ENCODE measurements around the gene ARPC2. TPM values are rescaled to one million over a fixed set of nuclear protein-coding genes. Genes with fewer than 3 reads are reported as not detected.

Gene ARPC2
- total and polyA plus RNA-seq, 10 of the 15 experiments (the other 5 are each of a cell fraction or from before 2014, with no cell fraction given) = 440 to 980 (median 709) TPM

DNA sequence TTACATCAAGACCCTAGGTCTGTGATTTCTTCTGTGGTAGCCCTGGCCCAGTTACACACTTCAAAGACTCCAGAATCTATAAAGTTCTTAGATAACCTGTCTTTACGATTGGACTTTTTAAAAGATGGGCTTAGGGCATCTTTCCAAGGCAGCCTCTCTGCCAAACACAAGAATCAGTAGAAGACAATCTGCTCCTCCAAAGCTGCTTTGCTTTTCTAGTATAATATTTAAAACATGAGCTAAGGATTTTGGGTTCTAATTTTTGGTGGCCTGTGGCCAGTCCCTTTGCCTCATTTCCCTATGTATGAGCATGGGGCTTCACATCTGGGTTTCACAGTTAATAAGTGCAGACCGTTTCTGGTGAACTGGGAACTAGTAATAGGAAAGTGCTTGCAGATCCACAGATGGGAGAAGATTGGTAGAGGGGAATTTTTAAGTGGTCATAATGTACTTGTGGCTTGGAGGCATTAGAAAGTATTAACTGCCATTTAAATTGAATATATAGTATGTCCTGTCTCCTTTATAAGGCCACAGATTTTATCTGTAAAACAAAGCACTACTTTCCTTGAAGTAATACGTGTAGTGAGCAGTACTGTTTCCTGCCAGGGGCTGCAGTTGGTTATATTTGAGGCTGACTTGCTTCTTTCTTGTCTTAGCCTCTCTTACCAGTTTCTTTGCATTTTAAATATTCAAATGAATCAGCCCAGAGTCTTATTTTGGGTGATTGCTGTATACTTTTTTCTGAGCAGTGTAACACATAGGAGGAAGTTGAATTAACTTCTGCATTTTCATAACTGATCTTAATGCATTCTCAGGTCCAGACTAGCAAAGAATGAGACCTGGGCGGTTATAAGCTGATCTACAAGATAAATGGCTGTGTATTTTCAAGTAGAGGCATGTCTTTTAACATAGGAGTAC, 1.5 kb downstream of the ARPC2 start (continued):
- TF ChIP-seq NRF1 (conservative IDR thresholded peaks at IDR 0.05; ENCODE audit: low read depth, low read length) (no peak), MEF2B (IDR thresholded peaks at IDR 0.05; ENCODE audit: partially characterized antibody, poor library complexity, severe bottlenecking) (peak; percentile 13), POLR2A (IDR thresholded peaks at IDR 0.05; ENCODE audit: low read depth, low read length) (peak; percentile 26; the same call in 1 of the 2 replicates), MYC (IDR thresholded peaks at IDR 0.05; ENCODE audit: insufficient read depth, insufficient read length, insufficient replicate concordance, low read length, severe bottlenecking) (no peak), DPF2 (IDR thresholded peaks at IDR 0.05) (no peak), ZNF207 (IDR thresholded peaks at IDR 0.05; ENCODE audit: borderline replicate concordance) (no peak), CEBPB (IDR thresholded peaks at IDR 0.05; ENCODE audit: borderline replicate concordance in 1 of 2, low read depth in 2 of 2, low read length in 2 of 2) (no peak), MXI1 (IDR thresholded peaks at IDR 0.05; ENCODE audit: low read depth, low read length) (peak; percentile 54; the same call in 1 of the 2 replicates), SMC3 (IDR thresholded peaks at IDR 0.05; ENCODE audit: borderline replicate concordance, low read length) (no peak), TAF1 (IDR thresholded peaks at IDR 0.05; ENCODE audit: borderline replicate concordance, low read depth, low read length) (no peak; the same call in 1 of the 2 replicates), IKZF1 (conservative IDR thresholded peaks at IDR 0.05) (0 out of 2 replicates have a peak, but pooled peaks have one; percentile 9), HCFC1 (IDR thresholded peaks at IDR 0.05; ENCODE audit: low read length) (no peak), MTA2 (IDR thresholded peaks at IDR 0.05; ENCODE audit: low read depth) (peak; percentile 32; the same call in 1 of the 2 replicates), ATF7 (IDR thresholded peaks at IDR 0.05; ENCODE audit: low read depth) (no peak), JUND (IDR thresholded peaks at IDR 0.05; ENCODE audit: low read depth, low read length) (no peak), RBBP5 (conservative IDR thresholded peaks at IDR 0.05) (no peak), RAD21 (IDR thresholded peaks at IDR 0.05; ENCODE audit: insufficient read depth, low read depth, low read length) (0 out of 2 replicates have a peak, but pooled peaks have one; percentile 7), NFIC (IDR thresholded peaks at IDR 0.05; ENCODE audit: low read depth, low read length) (peak; percentile 35), CREM (IDR thresholded peaks at IDR 0.05; ENCODE audit: low read depth) (no peak)
- TF ChIP-seq, protein P1, sequence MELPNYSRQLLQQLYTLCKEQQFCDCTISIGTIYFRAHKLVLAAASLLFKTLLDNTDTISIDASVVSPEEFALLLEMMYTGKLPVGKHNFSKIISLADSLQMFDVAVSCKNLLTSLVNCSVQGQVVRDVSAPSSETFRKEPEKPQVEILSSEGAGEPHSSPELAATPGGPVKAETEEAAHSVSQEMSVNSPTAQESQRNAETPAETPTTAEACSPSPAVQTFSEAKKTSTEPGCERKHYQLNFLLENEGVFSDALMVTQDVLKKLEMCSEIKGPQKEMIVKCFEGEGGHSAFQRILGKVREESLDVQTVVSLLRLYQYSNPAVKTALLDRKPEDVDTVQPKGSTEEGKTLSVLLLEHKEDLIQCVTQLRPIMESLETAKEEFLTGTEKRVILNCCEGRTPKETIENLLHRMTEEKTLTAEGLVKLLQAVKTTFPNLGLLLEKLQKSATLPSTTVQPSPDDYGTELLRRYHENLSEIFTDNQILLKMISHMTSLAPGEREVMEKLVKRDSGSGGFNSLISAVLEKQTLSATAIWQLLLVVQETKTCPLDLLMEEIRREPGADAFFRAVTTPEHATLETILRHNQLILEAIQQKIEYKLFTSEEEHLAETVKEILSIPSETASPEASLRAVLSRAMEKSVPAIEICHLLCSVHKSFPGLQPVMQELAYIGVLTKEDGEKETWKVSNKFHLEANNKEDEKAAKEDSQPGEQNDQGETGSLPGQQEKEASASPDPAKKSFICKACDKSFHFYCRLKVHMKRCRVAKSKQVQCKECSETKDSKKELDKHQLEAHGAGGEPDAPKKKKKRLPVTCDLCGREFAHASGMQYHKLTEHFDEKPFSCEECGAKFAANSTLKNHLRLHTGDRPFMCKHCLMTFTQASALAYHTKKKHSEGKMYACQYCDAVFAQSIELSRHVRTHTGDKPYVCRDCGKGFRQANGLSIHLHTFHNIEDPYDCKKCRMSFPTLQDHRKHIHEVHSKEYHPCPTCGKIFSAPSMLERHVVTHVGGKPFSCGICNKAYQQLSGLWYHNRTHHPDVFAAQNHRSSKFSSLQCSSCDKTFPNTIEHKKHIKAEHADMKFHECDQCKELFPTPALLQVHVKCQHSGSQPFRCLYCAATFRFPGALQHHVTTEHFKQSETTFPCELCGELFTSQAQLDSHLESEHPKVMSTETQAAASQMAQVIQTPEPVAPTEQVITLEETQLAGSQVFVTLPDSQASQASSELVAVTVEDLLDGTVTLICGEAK (IDR thresholded peaks at IDR 0.05; ENCODE audit: borderline replicate concordance) = peak; percentile 36; the same call in 1 of the 2 replicates
- TF ChIP-seq, protein P2, sequence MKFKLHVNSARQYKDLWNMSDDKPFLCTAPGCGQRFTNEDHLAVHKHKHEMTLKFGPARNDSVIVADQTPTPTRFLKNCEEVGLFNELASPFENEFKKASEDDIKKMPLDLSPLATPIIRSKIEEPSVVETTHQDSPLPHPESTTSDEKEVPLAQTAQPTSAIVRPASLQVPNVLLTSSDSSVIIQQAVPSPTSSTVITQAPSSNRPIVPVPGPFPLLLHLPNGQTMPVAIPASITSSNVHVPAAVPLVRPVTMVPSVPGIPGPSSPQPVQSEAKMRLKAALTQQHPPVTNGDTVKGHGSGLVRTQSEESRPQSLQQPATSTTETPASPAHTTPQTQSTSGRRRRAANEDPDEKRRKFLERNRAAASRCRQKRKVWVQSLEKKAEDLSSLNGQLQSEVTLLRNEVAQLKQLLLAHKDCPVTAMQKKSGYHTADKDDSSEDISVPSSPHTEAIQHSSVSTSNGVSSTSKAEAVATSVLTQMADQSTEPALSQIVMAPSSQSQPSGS (IDR thresholded peaks at IDR 0.05; ENCODE audit: low read length) = peak; percentile 32; the same call in 1 of the 2 replicates
- TF ChIP-seq, protein P3, sequence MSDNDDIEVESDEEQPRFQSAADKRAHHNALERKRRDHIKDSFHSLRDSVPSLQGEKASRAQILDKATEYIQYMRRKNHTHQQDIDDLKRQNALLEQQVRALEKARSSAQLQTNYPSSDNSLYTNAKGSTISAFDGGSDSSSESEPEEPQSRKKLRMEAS (IDR thresholded peaks at IDR 0.05; ENCODE audit: low read depth, low read length) = no peak
- TF ChIP-seq, protein P4, sequence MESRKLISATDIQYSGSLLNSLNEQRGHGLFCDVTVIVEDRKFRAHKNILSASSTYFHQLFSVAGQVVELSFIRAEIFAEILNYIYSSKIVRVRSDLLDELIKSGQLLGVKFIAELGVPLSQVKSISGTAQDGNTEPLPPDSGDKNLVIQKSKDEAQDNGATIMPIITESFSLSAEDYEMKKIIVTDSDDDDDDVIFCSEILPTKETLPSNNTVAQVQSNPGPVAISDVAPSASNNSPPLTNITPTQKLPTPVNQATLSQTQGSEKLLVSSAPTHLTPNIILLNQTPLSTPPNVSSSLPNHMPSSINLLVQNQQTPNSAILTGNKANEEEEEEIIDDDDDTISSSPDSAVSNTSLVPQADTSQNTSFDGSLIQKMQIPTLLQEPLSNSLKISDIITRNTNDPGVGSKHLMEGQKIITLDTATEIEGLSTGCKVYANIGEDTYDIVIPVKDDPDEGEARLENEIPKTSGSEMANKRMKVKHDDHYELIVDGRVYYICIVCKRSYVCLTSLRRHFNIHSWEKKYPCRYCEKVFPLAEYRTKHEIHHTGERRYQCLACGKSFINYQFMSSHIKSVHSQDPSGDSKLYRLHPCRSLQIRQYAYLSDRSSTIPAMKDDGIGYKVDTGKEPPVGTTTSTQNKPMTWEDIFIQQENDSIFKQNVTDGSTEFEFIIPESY (IDR thresholded peaks at IDR 0.05) = no peak

Data from GM12878 (cell line).